Activated effector memory CD4-positive, alpha-beta T cell treated with anti-CD3 and anti-CD28 coated beads, Interleukin-2, amount 50 U/mL, for 16 hours (primary cell): ENCODE results near the gene SNED1.

ENCODE experiments used
- DNase-seq: peaks from one replicate; pipeline ENCODE4 v3.0.0-alpha.2; 2020

The SNED1 gene

DNA sequence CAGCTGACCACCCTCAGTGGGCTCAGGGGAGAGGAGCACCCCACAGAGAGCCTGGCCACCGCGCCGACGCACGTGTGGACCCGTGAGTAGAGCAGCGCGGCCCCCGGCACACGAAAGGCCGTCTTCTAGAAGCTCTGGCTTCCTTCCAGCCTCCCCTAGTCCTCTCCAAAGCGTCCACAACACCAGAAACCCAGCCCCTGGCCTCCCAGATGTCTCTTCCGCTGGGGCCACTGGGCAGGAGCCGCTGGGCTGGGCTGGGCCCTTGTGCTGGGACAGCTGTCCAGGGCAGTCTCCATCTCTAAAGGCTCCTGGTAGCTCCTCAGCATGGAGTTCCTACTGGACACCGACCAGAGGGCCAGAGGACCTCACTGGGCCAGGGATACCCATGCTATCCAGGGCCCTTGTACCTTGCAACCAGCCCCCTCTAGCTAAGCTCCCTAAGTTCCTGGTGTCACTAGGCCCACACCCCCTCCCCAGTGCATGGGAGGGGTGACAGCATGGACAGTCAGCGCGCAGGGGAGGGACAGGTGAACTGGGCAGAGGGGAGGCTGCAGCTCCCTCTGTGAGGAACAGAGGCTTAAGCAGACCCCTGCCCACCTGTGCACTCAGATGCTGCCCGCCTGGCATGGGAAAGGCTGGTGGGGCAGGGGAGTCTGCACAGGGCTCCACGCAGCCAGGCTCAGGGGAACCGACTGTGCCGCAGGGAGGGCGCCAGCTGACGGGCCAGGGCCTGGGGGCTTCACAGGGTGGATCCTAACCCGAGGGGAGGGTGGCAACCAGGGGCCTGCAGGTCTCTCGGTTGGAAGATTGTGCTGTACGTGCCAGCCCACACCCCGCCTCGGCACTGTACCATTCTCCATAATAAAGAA, 70.8 kb downstream of the SNED1 start:
- DNase-seq: no peak

DNA sequence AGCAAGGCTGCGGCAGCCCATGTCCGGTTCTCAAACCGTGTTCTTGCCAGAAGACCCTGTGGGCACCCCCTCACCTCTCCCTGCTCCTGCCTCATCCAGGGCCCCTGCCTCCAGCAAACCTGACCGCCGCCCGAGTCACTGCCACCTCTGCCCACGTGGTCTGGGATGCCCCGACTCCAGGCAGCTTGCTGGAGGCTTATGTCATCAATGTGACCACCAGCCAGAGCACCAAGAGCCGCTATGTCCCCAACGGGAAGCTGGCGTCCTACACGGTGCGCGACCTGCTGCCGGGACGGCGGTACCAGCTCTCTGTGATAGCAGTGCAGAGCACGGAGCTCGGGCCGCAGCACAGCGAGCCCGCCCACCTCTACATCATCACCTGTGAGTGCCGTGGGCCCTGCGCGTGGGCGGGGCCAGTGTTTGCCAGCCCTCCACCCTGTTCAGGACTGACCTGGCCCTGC, 71.4 kb downstream of the SNED1 start:
- no peak for DNase-seq

DNA sequence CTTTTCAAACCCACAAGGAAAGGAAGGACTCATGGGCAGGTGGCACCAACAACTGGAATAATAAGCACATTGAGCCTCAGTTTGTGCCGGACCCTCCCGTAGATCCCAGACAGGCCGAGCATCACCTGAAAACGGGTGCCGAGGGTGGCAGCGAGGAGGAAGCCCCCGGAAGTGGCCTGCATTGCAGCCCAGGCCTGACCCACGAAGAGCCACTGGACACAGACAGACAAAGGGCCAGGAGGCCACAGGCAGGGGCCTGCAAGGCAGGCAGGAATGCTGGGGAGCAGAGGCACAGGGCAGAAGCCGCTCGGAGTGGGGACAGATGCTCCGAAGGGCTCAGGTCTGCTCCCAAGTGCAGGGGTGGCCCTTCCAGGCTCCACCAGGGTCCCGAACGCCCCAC, 71.9 kb downstream of the SNED1 start:
- DNase-seq: no peak

DNA sequence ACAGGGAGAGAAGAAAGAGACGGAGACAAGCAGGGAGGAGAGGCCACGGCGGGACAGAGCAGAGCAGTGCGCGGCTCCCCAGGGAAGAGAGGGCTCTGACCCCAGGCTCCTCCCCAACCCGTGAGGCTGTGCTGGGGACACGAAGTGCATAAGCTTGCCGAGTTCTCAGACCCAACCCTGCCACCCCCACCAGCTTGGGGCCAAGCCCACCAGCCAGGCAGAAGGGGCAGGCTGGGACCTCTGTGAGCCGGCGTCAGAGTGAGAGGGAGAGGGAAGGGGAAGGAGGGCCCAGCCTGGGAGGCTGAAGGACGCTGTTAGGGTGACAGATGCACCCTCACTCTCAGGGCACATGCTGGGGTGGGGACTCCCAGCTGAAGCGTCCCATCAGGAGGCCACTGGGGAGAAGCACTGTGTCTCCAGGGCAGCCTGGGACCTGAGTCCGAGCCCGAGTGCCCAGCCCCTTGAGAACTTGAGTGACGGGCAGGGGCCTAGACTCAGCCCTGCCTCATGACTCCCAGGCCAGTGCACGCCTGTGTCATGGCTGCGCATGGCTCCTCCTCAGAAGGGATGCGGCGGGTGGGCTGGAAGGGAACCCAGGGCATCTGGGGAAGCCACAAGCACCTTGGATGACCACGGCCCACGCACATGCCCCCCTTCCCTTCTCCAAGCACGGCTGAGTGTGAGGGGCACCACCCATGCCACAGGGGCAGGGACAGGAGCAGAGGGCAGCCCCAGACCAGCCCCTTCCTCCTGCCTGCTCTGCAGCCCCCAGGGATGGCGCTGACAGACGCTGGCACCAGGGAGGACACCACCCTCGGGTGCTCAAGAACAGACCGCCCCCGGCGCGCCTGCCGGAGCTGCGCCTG, 72.6 kb downstream of the SNED1 start:
- no peak for DNase-seq

DNA sequence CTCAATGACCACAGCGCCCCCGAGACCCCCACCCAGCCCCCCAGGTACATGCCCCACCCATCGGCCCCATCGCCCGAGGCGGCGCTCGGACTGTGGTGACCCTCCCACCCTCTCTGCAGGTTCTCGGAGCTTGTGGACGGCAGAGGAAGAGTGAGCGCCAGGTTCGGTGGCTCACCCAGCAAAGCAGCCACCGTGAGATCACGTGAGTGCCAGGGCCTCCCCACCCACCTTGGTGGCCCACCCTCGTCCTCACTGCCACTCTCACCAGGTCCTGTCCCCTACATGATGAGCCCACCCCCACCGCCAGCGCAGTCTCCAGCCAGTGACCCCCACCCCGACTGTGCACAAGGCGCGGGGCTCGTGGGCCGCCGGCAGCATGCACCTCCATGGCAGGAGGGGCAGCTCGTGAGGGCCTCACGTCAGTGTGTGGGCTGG, 73.3 kb downstream of the SNED1 start:
- DNase-seq: no peak

DNA sequence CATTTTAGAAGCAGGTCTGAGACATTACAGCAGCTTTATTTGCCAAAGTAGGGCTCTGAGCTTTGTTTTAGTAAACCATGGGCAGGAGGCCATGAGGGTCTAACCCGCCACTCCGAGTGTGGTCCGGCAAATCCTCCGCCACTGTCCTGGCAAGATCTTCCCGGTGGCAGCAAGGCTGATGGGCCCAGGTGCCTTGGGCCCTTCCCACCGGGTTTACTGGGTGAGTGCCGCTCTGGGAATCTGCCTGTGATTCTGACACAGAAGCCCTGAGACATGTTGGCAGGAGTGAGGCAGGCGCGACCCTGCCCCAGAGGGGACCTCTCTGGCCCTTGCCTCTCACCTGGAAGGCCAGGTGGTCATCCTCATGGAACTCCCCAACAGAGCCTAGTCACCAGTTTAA, 73.7 kb downstream of the SNED1 start:
- no peak for DNase-seq

DNA sequence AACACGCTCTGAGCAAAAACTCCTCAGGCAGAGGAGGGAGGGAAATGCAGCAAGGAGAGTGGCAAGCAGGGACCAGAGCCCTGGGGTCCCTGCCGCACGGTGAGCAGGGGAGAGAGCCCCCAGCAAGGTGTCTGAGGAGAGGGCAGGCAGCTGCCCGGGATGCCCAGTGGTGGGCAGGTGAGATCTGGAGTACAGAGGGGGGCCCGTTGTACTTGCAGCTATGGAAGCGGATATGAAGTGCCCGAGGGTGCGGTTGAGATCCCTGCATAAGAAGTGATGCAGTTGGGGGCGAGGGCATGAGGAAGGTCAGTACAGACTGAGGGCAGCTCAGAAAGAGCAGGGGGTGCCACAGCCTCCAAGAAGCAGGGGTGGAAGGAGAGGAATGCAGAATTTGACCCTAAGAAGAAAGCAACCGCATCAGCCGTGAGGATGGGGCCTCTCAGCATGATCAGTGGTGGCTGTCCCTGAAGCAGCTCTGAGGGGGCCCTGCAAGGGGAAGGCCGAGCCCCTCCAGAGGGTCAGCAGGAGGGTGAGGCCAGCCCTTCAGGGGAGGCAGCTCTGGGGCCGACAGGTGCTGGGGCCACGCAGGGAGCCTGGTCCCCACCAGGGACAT, 74.2 kb downstream of the SNED1 start:
- no peak for DNase-seq

DNA sequence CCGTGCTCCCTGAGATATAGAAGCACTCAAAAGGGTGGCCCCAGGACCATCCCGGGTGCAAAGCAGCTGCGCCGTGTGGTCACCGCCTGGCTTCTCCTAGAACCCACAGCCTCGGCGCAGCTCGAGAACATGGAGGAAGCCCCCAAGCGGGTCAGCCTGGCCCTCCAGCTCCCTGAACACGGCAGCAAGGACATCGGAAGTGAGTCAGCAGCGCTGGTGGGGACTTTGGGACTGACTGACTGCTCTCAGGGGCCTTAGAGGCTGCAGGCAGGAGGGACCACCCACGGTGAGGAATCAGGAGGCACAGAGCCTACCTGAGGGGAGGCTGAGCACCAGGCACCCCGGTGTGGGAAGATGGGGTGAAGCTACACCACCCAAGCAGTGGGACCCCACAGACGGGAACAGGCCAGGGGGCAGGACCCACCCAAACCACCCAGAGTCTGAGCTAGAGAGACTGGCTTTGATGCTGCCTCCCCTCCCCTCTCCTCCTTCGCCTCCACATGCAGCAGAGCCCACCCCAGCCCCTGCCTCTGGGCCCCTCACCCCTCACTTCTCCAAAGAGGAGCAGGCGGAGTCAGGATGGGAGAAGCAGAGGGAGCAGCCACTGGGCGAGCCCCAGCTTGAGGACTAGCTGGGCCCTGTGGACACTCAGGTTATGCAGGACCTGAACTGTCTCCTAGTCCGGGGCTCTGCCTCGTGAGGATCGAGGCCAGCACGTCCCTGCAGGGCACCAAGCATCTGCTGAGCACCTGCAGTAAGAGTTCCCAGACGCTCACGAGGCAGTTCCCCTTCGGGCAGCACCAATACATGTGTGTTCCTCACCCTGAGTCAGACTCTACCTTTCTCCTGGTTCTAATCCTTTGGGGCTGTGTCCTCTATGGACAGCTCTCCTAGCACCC, 75.0 kb downstream of the SNED1 start:
- DNase-seq: no peak

DNA sequence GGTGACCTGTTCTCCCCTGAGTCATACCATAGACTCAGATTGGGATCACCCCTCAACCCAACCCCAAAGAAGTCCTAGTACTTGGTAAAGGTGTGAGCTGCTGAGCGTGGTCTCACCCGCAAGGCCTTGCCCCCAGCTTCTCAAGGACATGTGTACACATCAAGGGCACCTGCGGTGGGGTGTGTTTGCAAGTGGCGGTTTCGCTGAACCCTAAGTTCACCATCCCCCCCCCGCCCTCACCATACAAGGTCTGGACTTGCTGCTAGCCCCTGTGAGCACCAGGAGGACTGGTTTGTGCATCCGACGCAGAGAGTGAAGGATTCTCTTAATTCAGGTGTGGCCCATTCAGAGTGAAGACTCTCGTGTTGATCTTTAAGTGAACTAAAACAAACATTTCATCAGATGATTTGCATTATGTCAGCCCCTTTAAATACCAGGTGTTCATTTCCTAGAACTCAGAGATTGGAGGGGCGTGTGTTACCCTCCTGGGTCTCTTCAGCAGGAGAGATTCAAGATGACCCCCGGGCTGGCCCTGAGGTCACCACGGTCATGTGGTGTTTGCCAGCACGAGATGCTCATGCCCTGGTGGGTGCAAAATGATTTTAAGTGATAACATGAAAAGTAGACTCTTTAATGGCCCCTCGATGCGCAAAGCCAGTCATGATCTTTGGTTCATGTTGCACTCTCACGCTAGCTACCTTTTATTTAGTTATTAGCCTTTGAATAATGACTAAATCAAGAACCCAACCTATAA, 75.8 kb downstream of the SNED1 start:
- no peak for DNase-seq

DNA sequence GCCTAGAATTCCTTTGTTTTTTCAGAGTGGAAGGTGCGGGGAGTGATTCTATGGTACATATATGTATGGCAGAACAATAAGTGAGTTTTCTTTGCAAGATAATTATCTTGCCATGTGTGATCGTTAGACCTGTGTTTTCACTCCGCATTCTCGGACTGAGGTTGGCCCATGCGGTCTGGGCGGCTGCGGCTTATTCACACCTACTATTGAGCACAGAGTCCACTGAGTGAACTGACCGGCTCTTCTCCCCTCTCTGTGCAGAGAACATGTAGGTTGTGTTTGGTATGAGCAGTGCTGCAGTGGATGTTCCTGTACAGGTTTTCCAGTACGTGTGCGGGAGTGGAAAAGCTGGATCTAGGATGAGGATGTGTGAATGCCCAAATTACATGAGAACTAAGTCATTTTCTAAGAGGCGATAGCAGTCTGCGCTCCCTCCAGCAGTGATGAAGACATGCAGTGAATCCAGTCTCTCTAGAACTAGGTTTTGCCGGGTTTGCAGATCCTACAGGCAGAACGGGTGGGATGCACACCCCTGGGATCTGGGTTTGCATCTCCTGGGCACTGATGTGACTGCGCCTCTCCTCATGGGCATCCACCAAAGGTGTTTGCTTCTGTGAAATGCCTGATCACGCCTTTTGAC, 76.6 kb downstream of the SNED1 start:
- no peak for DNase-seq

DNA sequence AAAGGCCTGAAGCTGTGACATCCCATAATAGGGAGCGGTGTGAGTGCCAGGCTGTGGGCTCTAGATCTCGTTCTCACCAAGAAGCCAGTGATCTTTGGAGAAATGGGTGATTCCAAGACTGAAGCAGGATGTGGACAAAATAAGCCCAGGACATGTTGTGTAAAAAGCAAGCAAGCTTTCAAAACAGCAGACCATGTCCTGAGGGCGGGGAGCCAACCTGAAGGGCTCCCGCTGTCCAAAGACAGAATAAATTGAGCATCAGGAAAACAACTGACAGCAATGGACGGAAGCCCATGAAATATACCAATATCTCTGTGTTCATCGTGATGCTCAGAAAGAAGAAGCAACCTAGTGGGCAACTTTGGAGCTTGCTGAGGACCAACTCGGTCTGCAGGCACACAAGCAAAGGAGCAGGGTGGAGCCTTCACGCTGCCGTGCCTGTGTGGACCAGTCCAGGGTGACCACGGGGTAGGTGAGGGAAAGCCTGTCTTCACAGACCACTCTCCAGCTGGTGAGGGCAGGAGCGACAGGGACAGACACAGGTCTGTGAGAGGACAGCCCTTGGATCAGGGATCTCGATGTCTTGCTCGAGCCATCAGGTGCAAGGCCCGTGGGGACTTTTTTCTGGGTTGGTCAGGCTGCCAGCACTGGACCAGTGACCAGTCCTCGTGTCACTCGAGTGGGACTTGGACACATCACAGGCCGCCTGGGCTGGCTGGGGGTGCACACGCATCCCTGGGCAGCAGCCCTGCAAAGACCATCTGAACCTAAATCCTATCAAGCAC, 82.2 kb downstream of the SNED1 start:
- no peak for DNase-seq

DNA sequence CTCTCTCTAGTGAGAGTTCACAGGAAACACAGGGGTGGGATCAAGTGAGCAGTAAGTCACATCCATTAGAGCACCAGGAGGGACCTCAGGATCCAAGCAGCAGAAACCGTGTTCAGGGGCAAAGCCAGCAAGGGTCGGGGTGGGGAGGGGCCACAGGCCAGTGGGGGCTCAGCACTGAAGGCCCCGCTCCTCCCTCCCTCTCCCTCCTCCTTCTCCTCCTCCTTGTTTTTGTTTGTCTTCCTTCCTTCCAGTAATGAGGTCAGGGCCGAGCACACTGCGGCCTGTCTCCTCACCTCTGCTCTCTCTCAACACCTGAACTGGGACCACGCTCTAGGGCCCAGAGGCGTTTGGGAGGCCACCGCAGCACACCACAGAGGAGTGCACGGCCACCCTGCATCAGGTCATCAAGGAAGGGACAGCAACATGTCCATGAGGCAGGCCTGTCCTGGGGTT, 82.8 kb downstream of the SNED1 start:
- DNase-seq: no peak

DNA sequence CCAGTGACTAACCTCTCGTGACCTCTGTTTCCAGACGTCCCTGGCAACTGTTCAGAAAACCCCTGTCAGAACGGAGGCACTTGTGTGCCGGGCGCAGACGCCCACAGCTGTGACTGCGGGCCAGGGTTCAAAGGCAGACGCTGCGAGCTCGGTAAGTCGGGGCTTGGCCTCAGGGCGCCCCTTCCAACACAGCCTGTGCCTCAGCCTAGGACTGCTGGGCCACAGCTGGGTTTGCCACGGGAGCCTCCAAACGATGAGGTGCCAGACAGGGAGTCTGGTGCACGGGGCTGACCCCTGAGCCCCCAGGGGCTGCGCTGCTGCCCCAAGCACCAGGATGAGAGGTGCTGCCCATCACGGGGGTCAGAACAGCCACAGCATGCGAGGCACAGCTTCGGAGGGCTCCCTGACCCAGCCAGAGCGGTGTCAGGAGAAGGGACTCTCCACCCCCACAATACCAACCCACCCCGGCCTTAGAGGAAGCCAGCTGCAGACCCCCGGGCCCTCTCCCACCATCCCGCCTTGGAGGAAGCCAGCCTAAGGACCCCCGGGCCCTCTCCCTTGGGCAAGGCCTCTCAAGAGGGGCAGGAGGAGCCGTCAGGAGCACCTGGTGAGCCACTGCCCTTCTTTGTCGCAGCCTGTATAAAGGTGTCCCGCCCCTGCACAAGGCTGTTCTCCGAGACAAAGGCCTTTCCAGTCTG, 83.4 kb downstream of the SNED1 start:
- DNase-seq: no peak

DNA sequence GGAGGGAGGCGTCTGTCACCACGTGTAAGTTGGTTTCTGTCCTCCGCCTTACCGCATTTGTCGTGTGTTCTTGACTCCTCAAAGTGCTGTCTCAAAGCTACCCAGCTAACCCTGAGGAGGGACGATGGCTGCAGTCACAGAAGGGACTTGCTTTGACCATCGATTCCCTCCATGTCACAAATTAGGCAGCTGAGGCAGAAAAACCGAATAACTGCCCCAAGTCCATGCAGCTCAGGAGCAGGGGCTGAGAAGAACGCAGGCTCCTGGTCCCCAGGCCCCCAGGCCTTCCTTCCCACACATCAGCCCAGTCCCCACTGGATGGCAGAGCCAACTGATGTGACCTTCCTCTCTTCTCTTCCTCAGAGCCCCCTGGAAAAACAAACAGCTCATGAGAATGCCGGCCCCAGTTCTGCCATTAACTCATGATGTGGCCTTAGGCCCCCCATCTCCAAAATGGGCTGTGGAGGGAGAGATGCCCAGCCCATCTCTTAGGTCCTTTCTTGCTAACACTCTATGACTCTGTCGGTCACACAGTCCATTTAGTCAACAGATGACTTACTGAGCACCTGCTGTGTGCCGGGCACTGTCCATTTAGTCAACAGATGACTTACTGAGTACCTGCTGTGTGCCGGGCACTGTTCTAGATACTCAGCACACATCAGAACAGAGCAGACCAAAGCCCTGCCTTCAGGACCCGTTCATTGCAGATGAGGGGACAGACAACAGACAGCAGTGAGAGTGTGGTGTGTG, 84.1 kb downstream of the SNED1 start:
- DNase-seq: no peak

DNA sequence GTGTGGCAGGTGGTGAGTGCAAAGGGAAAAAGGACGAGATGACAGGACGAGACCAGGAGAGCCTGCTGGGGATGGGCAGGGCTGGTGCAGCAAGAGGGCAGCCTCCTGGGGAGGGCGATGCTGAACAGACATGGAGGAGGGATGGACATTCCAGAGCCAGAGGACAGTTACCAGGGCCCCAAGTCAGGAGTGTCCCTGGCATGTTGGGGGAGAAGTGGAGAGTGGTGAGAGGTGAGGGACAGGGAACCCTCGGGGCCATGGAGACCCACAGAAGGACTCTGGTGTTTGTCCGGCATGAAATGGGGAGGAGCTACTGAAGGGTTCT, 84.6 kb downstream of the SNED1 start:
- DNase-seq: no peak

DNA sequence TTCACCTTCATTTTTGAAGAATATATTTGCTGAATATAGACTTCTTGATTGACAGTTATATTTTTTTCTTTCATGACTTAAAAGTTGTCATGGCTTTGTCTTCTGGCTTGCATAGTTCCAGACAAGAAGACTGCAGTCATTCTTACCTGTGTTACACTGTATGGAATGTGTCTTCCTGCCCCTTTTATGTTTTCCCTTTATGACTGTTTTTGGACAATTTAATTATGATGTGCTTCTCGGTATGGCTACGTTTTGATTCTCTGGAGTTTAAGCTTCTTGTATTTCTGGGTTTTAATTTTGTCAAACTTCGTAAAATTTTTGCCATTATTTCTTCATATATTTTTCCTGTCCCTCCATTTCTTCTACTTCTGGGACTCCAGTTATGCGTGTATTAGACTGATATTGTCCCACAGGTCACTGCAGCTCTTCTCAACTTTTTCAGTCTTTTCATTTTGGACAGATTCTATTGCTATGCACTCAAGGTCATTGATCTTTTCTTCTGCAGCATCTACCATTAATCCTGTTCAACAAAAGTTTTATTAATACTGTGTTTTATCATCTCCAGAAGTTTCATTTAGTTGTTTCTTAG, 86.5 kb downstream of the SNED1 start:
- DNase-seq: no peak

DNA sequence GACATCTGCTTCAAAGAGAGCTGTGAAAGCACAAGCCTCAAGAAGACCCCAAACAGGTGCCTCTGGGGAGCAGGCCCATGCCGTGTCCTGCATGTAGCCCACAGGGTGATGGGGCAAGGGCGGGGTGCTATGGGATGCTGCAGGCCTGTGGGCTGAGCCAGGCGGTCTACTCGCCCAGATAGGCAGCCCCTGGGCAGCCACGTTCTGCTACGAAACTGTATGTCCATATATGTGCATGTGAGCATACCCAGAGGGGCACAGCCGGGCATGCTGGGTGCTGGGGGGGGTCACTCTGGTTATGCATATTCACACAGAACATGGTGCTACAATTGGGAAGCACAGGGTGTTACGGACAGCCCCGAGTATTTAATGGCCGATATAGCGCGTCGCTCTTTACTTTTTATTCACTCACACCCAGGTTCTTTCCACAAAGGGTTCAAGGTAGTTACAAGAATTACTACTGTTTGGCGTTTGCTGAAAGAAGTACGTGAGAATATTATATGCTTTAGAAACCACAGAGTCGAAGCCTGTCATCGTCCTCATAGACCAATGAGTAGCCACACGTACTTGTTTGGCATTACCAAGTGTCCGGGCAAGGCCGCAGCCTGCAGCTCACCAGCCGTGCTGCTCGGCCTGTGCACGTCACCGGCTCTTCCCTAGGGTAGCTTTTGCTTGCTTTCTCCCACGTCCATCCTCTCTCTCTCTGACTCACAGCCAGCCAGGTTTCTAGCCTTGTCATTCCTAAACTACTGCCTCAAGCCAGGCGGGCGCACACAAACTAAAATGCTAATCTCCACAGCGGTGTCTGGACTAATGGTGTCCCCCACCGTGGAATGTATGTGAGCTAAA, 89.2 kb downstream of the SNED1 start:
- no peak for DNase-seq

DNA sequence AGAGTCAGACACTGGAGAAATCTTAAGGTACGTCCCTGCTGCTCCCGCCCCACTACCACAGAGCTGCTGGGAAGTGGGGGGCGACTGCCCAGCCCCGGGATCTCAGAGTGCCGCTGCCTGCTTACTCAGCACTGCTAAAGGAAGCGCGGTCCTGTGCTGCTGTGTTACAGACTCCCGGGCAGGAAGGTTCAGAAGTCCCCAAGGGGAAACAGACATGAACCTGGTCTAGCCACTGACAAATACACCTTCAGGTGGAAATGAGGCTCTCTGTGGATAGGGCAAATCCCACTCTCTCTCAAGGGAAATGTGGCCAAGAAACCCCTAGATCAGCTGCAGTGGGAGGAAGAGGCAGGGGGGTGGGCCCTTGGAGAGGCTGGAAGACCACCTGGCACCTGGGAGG, 90.0 kb downstream of the SNED1 start:
- no peak for DNase-seq
